Measurements from ENCODE around the gene RHBDL1.

DNA sequence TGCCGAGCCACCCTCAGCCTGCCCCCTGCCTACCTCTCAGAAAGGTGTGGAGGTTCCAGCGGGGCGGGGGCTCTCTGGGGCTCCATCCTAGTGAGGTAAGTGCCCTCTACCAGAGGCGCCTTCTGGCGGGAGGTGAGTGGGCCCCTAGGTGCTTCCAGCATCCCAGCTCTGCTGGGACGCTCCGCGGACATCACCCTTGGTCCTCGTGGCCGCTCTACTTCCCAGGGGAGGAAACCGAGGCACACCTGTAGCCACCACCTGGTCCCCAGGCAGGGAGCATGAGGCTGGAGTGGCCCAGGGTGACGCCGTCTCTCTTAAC, 32.5 kb upstream of the RHBDL1 start:
- TF ChIP-seq, protein P1, sequence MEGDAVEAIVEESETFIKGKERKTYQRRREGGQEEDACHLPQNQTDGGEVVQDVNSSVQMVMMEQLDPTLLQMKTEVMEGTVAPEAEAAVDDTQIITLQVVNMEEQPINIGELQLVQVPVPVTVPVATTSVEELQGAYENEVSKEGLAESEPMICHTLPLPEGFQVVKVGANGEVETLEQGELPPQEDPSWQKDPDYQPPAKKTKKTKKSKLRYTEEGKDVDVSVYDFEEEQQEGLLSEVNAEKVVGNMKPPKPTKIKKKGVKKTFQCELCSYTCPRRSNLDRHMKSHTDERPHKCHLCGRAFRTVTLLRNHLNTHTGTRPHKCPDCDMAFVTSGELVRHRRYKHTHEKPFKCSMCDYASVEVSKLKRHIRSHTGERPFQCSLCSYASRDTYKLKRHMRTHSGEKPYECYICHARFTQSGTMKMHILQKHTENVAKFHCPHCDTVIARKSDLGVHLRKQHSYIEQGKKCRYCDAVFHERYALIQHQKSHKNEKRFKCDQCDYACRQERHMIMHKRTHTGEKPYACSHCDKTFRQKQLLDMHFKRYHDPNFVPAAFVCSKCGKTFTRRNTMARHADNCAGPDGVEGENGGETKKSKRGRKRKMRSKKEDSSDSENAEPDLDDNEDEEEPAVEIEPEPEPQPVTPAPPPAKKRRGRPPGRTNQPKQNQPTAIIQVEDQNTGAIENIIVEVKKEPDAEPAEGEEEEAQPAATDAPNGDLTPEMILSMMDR (IDR thresholded peaks at IDR 0.05): no peak
- no peak for TF ChIP-seq POLR2A (IDR thresholded peaks at IDR 0.05)

All from esophagus squamous epithelium (tissue), 4 donors.